Tibial artery (tissue), 4 donors: Measurements from ENCODE around the gene RALGPS2.

Experiments
- DNase-seq, 2 donors: peaks; one replicate each; pipeline ENCODE4 v3.0.0-alpha.2; 2019
- H3K27ac ChIP-seq, 2 donors: fragments of 200-600 bp; sonication (generic) in 1 of 2; 1 replicate in 1 of 2; 2 replicates in 1 of 2; pipeline ENCODE4 v1.5.1; 2018 to 2019; ENCODE audit warnings: mild to moderate bottlenecking in 1 of 2
- H3K27me3 ChIP-seq, 2 donors: fragments of 200-600 bp; sonication (generic) in 1 of 2; one replicate each; pipeline versions ENCODE4 v1.5.1 to v1.6.0; 2016 to 2019
- H3K36me3 ChIP-seq, 3 donors: fragments of 200-600 bp; sonication (generic) in 2 of 3; one replicate each; pipeline ENCODE4 v1.5.1; 2016 to 2019; ENCODE audit warnings: mild to moderate bottlenecking in 2 of 3
- H3K4me1 ChIP-seq, 4 donors: fragments of 200-600 bp; sonication (generic) in 2 of 4; 1 replicate in 3 of 4; 2 replicates in 1 of 4; pipeline ENCODE4 v1.5.1; 2016 to 2019
- H3K4me3 ChIP-seq, 2 donors: fragments of 200-600 bp; sonication (generic) in 1 of 2; 1 replicate in 1 of 2; 2 replicates in 1 of 2; pipeline ENCODE4 v1.5.1; 2018 to 2019; ENCODE audit warnings: mild to moderate bottlenecking in 2 of 2
- H3K9me3 ChIP-seq, 3 donors: fragments of 200-600 bp; sonication (generic) in 1 of 3; one replicate each; pipeline ENCODE4 v1.5.1; 2016 to 2019
- intact Hi-C: fragments of 100-400 bp; cut with DNase I; formaldehyde crosslinking; loops from one replicate; pipeline ENCODE4 v1.15.0; 2023; ENCODE audit warnings: low total_unique reads
- TF ChIP-seq, protein P1 (sequence below), 2 experiments: fragments of 200-600 bp in 1 of 2; fragments of 450-650 bp in 1 of 2; IDR thresholded peaks; one replicate each; pipeline ENCODE4 v1.5.1; 2017 to 2019; ENCODE audit warnings: antibody characterized with exemption in 2 of 2, mild to moderate bottlenecking in 1 of 2, moderate library complexity in 1 of 2

RALGPS2 gene

DNA sequence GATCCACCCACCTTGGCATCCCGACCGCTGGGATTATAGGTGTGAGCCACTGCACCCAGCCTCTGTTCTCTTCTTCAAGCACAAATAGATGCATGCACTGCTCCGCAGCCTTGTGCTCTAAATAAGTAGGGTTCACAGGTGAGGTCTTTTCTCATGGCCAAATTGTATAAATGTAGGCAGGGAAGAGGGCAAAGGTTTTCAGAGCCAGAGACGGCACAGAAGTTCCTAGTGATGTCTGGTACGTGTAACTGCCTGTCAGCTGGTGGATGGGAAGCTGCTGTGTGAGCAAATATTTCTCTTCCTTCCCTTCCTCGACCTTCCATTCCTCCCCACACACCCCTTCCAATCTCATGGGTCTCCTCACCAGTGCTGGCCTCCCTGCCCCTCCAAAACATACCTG is 229.9 kb downstream of the RALGPS2 start:
- H3K4me3 ChIP-seq, result no peak overlapping the region
- TF ChIP-seq, protein P1, sequence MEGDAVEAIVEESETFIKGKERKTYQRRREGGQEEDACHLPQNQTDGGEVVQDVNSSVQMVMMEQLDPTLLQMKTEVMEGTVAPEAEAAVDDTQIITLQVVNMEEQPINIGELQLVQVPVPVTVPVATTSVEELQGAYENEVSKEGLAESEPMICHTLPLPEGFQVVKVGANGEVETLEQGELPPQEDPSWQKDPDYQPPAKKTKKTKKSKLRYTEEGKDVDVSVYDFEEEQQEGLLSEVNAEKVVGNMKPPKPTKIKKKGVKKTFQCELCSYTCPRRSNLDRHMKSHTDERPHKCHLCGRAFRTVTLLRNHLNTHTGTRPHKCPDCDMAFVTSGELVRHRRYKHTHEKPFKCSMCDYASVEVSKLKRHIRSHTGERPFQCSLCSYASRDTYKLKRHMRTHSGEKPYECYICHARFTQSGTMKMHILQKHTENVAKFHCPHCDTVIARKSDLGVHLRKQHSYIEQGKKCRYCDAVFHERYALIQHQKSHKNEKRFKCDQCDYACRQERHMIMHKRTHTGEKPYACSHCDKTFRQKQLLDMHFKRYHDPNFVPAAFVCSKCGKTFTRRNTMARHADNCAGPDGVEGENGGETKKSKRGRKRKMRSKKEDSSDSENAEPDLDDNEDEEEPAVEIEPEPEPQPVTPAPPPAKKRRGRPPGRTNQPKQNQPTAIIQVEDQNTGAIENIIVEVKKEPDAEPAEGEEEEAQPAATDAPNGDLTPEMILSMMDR (IDR thresholded peaks at IDR 0.05), result no peak
- DNase-seq, result peak in 1 of 2 donors; percentile 15
- no peaks in the 10 kb centered on the region for H3K36me3 ChIP-seq
- intact Hi-C loops, result no loop called here
- no peak overlapping the region for H3K27ac ChIP-seq
- peaks cover 0 to 15% (median 2%) of the 10 kb centered on the region in 4 donors for H3K4me1 ChIP-seq
- H3K9me3 ChIP-seq, result no peaks in the 10 kb centered on the region
- H3K27me3 ChIP-seq, result no peaks in the 10 kb centered on the region

DNA sequence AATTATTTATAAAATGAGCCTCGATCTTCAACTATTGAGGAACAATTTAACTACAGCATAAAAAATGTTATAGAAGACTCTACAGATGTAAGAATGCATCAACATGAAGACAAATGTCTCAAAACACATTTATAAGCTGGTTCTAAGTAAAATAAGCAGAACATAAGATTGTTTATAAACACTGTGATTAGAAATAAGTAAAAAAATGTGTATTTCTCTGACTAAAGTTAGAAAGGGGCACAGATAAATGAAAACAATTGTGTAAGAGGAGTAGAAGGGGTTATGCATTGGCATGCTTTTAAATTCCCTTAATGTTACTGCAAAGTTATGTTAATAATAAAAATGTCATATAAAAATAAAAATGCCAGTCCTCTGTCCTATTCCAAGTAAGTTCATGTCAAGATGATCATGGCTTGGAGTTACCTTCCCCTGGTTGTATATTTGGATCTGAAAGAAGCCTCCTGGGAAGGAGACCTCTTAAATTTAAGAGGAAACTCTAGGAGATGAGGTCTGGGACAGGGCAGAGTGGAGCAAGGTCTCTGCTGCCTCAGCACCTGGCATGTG is 230.4 kb downstream of the RALGPS2 start:
- TF ChIP-seq, protein P1 (IDR thresholded peaks at IDR 0.05), result no peak
- intact Hi-C loops, result no loop called here

GRCh38 chr1:178958491-178958890 is 233.4 kb downstream of the RALGPS2 start:
- peaks cover 0 to 20% (median 6%) of the 10 kb centered on the region in 4 donors for H3K4me1 ChIP-seq
- intact Hi-C loops, result no loop called here
- peak in 1 of 2 donors; percentile 25 for DNase-seq

More for the DNA sequence above, 230.4 kb downstream of the RALGPS2 start:
- Histone ChIP-seq H3K4me1 (peaks cover 0 to 15% (median 2%) of the 10 kb centered on the region in 4 donors), H3K36me3 (no peaks in the 10 kb centered on the region), H3K27me3 (no peaks in the 10 kb centered on the region), H3K4me3 (no peak overlapping the region), H3K27ac (no peak overlapping the region), H3K9me3 (no peaks in the 10 kb centered on the region)
- DNase-seq, result no peak

GRCh38 chr1:178959543-178960460 is 234.8 kb downstream of the RALGPS2 start:
- no peak overlapping the region for H3K27ac ChIP-seq
- H3K27me3 ChIP-seq, result no peaks in the 10 kb centered on the region
- H3K36me3 ChIP-seq, result no peaks in the 10 kb centered on the region
- no peak overlapping the region for H3K4me3 ChIP-seq
- TF ChIP-seq, protein P1 (IDR thresholded peaks at IDR 0.05), result no peak
- peak in 1 of 2 donors; percentile 47 for DNase-seq
- H3K9me3 ChIP-seq, result peaks cover 0 to 7% (median 2%) of the 10 kb centered on the region in 3 donors
- intact Hi-C loops, result no loop called here
- H3K4me1 ChIP-seq, result peaks cover 0 to 14% (median 6%) of the 10 kb centered on the region in 4 donors

More at GRCh38 chr1:178958491-178958890, 233.4 kb downstream of the RALGPS2 start:
- TF ChIP-seq, protein P1 (IDR thresholded peaks at IDR 0.05), result no peak
- no peaks in the 10 kb centered on the region for H3K9me3 ChIP-seq
- H3K4me3 ChIP-seq, result no peak overlapping the region
- no peak overlapping the region for H3K27ac ChIP-seq
- H3K36me3 ChIP-seq, result no peaks in the 10 kb centered on the region
- H3K27me3 ChIP-seq, result no peaks in the 10 kb centered on the region

DNA sequence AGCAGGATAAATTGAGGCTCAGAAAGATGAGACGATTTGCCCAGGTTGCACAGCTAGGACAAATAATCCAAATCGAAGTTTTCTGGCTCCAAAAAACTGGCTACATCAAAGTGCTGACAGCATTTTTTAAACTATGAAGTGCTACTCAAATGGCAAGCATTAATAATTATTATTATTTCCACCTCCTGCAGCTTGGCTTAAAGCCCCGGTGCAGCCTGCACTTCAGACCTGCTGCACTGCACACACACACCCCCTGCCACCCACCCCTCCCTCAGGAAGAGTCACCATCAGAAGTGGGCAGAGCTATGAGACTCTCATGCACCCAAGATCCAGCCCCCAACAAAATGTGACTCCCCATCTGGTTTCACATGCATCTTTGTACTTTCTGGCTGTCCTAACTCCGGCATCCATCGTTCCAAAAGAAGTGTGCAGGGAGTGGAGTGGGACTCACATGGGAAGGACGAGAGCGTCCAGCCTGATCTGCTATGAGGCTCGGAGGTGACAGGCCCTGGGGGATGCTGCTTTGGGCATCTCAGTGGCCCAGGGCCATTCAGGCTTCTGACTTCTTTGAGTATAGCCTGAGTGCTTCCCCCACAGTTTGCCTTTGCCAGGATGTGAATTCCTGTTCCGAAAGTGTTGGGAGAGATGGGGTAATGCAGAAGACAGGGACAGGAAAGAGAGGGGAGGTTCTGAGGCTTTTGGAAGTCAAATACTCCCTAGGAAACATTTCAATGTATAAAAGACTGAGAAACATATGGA is 235.6 kb downstream of the RALGPS2 start:
- Histone ChIP-seq H3K27ac (no peak overlapping the region), H3K27me3 (no peaks in the 10 kb centered on the region), H3K9me3 (peaks cover 0 to 11% (median 7%) of the 10 kb centered on the region in 3 donors), H3K4me3 (no peak overlapping the region), H3K36me3 (no peaks in the 10 kb centered on the region), H3K4me1 (peaks cover 0 to 14% (median 6%) of the 10 kb centered on the region in 4 donors)
- intact Hi-C loops, result no loop called here
- DNase-seq, result peak in 1 of 2 donors; percentile 46
- TF ChIP-seq, protein P1 (IDR thresholded peaks at IDR 0.05), result no peak
